CD4-positive, alpha-beta T cell treated with Interferon gamma for 1 hour (primary cell): ENCODE results near the gene NRDE2.
"Not testable (repeated sequence)": the region's sequence is repeated elsewhere in the genome, so short reads cannot be mapped to it uniquely, and the experiment has no call there.

Source experiments
- DNase-seq: peaks from one replicate; pipeline ENCODE4 v3.0.0-alpha.2; 2020

The NRDE2 gene

DNA sequence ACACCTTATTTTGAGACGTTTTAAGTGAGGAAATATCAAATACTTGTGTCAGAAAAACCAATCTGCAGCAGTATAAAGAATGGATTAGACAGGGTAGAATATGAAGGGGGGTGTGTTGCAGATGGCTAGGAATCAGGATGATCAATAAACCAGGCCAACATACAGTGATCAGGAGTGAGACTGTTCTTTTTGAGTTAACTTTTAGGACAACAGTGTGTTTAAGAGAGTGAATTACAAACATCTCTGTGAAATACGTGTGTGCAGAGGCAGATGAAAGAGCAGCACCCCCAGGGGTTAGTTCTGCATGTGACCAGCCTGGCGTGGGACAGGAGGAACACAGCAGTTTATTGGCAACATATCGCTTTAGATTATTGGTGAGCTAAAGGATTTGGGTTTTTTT, 10.6 kb upstream of the NRDE2 start:
- DNase-seq = no peak

DNA sequence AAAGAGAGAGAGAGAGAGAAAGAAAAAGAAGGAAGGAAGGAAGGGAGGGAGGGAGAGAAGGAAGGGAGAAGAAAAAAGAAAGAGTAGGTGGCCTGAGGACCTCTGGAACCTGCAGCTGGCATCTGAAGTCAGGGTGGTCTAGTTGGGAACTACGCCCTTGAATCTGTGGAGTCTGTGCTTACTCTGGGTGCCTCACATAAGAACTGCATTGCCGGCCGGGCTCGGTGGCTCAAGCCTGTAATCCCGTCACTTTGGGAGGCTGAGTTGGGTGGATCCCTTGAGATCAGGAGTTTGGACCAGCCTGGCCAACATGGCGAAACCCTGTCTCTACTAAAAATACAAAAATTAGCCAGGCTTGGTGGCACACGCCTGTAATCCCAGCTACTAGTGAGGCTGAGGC, 10.0 kb upstream of the NRDE2 start:
- no peak for DNase-seq

- DNase-seq = not testable (repeated sequence)
Measured at GRCh38 chr14:90341232-90341631, 9.5 kb upstream of the NRDE2 start.

- no peak for DNase-seq
Measured at GRCh38 chr14:90336985-90337384, 5.2 kb upstream of the NRDE2 start.

- no peak for DNase-seq
Measured at GRCh38 chr14:90336401-90336800, 4.7 kb upstream of the NRDE2 start.

GRCh38 chr14:90332271-90332584, 487 bp upstream of the NRDE2 start:
- DNase-seq = no peak

GRCh38 chr14:90330203-90331196, 1.2 kb downstream of the NRDE2 start:
- no peak for DNase-seq

- no peak for DNase-seq
Measured at GRCh38 chr14:90321891-90322290, 9.8 kb downstream of the NRDE2 start.

GRCh38 chr14:90319634-90320541, 11.9 kb downstream of the NRDE2 start:
- no peak for DNase-seq

DNA sequence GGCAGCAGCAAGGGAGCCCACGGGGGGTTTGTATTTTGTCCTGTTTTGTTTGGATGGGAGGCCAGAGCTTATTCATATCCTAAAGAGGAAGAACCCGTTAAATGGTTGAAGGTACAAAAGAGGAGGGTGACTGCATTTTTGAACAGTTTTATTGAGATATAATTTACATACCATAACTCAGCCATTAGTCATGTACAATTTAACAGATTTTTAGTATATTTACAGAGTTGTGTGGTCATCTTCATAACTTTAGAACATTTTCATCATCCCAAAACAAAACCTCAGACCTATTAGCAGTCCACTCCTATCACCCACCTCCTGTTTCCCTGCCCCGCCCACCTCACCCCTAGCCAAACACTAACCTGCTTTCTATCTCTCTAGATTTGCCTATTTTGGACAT, 12.6 kb downstream of the NRDE2 start:
- DNase-seq = no peak

- DNase-seq = no peak
Measured at GRCh38 chr14:90318016-90318415, 13.7 kb downstream of the NRDE2 start.

- no peak for DNase-seq
Measured at GRCh38 chr14:90317286-90317685, 14.5 kb downstream of the NRDE2 start.

DNA sequence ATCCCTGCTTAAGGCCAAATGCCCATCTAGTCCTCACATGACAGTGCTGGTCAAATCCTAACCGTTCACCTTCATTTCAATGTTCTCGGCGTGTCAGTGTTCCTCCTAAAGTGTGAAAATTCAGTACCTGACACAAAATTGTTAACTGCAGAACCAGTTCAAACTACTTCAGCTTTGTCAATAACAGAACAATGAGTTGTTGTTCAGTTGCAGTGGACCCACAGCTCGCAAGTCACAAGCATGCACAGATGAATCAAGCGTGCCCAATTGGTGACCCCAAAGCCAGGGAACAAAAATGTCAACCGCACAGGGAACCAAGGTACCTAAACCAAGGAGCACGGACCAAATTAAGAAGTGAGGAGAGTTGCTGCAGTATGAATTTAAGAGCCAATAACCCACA, 23.2 kb downstream of the NRDE2 start:
- no peak for DNase-seq

DNA sequence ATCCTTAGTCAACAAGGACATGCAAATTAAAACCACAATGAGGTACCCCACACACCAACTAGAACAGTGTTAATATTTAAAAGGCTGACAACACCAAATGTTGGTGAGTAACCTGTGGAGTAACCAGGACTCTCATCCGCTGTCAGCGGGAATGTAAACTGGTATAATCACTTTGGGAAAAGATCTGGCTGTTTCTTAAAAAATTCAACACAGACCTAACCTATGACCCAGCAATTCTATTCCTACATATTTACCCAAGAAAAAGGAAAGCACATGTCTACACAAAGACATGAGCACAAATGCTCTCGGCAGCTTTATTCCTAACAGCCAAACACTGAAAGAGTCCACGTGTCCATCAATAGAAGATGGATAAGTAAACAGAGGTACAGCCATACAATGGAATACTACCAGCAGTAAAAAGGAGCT, 26.6 kb downstream of the NRDE2 start:
- no peak for DNase-seq

DNA sequence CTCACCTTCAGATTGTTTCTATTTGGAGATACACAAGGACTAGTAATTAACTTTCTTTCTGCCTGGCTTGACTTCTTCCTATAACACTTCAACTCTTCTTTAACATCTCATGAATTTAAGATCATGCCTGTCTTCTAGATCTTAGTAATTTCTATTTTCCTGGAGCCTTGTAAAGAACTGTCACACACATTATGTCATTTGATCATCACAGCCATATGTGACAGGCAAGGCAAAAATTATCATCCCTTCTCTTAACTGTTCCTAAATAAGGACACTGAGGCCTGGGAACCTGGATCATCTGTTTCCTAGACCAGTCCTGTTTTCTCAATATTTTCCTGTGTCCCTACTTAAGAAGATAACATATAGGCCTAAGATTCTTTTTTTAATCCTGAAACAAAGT, 27.2 kb downstream of the NRDE2 start:
- DNase-seq = no peak

GRCh38 chr14:90303473-90303872, 28.3 kb downstream of the NRDE2 start:
- no peak for DNase-seq

DNA sequence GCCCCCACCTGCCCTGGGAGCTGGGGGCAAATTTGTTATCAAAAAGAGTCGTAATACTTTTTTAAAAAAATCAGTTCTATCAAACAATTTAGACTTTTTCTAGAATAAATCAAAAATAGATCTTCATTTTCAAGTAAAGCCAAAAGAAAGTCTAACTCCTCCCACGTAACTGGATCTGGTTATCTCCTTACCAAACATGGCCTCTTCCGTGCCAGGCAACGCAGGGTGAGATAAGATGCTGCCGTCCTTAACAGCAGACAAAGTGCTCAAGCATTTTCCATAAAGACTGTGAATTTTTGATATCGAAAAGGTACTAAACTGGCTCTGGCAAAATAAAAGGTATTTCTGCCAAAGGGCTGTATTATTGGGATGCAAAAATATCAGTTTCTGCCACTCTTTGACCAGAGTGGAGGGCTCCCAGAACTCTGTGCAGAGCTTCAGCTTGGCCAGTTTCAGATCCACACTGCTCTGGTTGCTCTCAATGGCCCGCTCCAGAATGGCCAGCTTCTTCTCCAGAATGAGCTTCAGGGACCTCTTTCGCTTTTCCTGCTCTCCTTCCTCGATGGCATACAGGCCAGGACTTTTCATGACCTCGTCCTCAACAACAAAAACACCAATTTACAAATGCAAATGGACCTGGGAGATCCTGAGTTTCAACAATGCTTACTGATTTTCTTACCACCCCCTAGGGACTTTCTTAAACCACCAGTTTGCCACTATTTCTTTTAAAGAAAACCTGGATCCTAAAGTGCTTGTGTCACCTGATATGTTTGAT, 29.0 kb downstream of the NRDE2 start:
- no peak for DNase-seq

DNA sequence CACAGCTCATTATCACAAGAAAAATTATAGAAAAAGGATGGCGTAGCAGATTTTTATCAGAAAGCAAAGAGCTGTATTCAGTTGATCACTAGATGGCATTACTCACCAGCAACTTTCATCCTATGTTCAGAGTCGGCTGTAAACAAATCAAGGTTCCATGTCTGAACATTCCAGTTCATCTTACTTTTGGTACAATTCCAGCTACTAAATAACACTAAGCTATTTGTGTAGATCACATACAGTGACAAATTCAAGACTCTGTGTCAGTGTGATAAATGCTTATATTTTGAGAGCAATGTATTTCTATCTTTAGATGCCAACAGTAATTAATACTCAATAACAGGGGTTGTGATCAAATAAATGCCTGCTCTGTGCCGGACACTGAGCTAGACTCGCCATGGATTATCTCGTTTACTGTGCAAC, 30.1 kb downstream of the NRDE2 start:
- no peak for DNase-seq

- DNase-seq = no peak
Measured at GRCh38 chr14:90301122-90301521, 30.6 kb downstream of the NRDE2 start.

DNA sequence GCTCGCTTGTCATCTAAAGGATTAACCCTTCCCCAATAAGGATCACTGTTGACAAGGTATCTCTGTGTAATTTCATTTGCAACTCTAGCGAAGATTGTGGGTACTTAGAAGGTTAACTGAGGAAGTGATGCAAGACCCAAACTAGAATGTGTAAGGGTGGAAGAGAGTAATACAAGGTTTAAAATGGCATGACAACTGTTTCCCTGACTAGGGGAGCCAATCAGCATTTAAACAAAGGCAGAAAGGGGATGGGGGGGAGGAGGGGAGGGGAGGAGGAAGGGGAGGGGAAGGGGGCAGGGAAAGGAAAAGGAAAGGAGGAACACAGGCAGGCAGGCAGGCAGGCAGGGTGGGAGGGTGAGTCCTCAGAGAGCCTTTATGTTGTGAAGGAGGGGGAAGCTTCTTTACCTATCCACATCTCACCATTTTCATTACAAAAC, 31.1 kb downstream of the NRDE2 start:
- no peak for DNase-seq

- peak; percentile 55 for DNase-seq
Measured at GRCh38 chr14:90299408-90299807, 32.3 kb downstream of the NRDE2 start.

GRCh38 chr14:90297876-90298629, 33.7 kb downstream of the NRDE2 start:
- no peak for DNase-seq
